Endothelial cell of umbilical vein (primary cell): ENCODE measurements around the gene IGF2R. TPM values are rescaled to one million over a fixed set of nuclear protein-coding genes. Genes with fewer than 3 reads are reported as not detected.

Experiments
- BruUV-seq: library from RNA; stranded (reverse); fragments of 400-500 nt; replicated peaks from 2 replicates; lab custom pipeline; 2021; lab: Mats Ljungman, UMichigan
- CTCF ChIA-PET: fragments of 300-600, 350-600 bp; sonication (Branson Sonifier 250); formaldehyde crosslinking; loops from one replicate; lab custom pipeline; 2021; ENCODE audit warnings: antibody characterized with exemption, inconsistent platforms; lab: Charles Lee
- POLR2A ChIA-PET: fragments of 300-600, 350-600 bp; sonication (Branson Sonifier 250); formaldehyde crosslinking; loops from one replicate; lab custom pipeline; 2021; ENCODE audit warnings: antibody characterized with exemption, inconsistent platforms; lab: Charles Lee
- DNase-seq: peaks from one replicate; pipeline ENCODE4 v3.0.0-alpha.2; 2011; ENCODE audit warnings: low read depth, low spot score
- FAIRE-seq: peaks from 2 replicates; lab custom pipeline; 2011; peaks lifted over from hg19 to GRCh38; lab: Jason Lieb, UNC
- H2AFZ ChIP-seq: 2 replicates; pipeline ENCODE4 v1.6.0; 2012; ENCODE audit warnings: low read depth, low read length, control low read depth, inconsistent platforms
- H3K27ac ChIP-seq: 2 replicates; pipeline ENCODE4 v1.5.1; 2011; ENCODE audit warnings: low read depth, mild to moderate bottlenecking, control low read depth, low read length, moderate library complexity; ENCODE audit not compliant: insufficient read depth
- H3K27me3 ChIP-seq, 2 experiments: 2 replicates each; pipeline versions ENCODE4 v1.6.0 to v1.6.1; 2011; ENCODE audit warnings: low read length in 2 of 2, mixed read lengths in 1 of 2; ENCODE audit not compliant: control insufficient read depth in 2 of 2, insufficient read depth in 2 of 2
- H3K36me3 ChIP-seq, 2 experiments: 2 replicates in 1 of 2; 3 replicates in 1 of 2; pipeline ENCODE4 v1.5.1; 2011; ENCODE audit warnings: low read length in 2 of 2, mild to moderate bottlenecking in 1 of 2, moderate library complexity in 1 of 2; ENCODE audit not compliant: control insufficient read depth in 2 of 2, insufficient read depth in 2 of 2; ENCODE audit errors: extremely low read depth in 1 of 2
- H3K4me1 ChIP-seq: 3 replicates; pipeline ENCODE4 v1.5.1; 2011; ENCODE audit warnings: mild to moderate bottlenecking, low read length; ENCODE audit not compliant: control insufficient read depth, insufficient read depth; ENCODE audit errors: extremely low read depth
- H3K4me2 ChIP-seq: 2 replicates; pipeline ENCODE4 v1.6.1; 2011; ENCODE audit warnings: low read length, control low read depth, mixed read lengths; ENCODE audit not compliant: insufficient read depth
- H3K4me3 ChIP-seq, 3 experiments: fragments of 200-600 bp in 1 of 3; sonication (generic), shearing (Covaris generic) in 1 of 3; replicated peaks in 1 of 3; 2 replicates each; pipeline ENCODE4 v1.5.1; 2011 to 2016; ENCODE audit warnings: control low read depth in 3 of 3, low read length in 3 of 3, mild to moderate bottlenecking in 2 of 3, inconsistent platforms in 1 of 3, low read depth in 1 of 3, moderate library complexity in 1 of 3; ENCODE audit not compliant: insufficient read depth in 1 of 3
- H3K79me2 ChIP-seq: 2 replicates; pipeline ENCODE4 v1.6.0; 2012; ENCODE audit warnings: low read length, inconsistent platforms; ENCODE audit not compliant: control insufficient read depth, insufficient read depth
- H3K9ac ChIP-seq: replicated peaks from 2 replicates; pipeline ENCODE3; 2011; ENCODE audit warnings: low read length, control low read depth; ENCODE audit not compliant: insufficient read depth; ENCODE audit errors: extremely low read depth
- H3K9me1 ChIP-seq: replicated peaks from 3 replicates; pipeline ENCODE4 v1.6.0; 2011; ENCODE audit warnings: mild to moderate bottlenecking, low read length; ENCODE audit not compliant: control insufficient read depth, insufficient read depth; ENCODE audit errors: extremely low read depth
- H3K9me3 ChIP-seq: replicated peaks from 2 replicates; pipeline ENCODE4 v1.5.1; 2012; ENCODE audit warnings: low read length, inconsistent platforms; ENCODE audit not compliant: control insufficient read depth, insufficient read depth
- H4K20me1 ChIP-seq: replicated peaks from 2 replicates; pipeline ENCODE3; 2011; ENCODE audit warnings: mild to moderate bottlenecking, low read length; ENCODE audit not compliant: control insufficient read depth, insufficient read depth; ENCODE audit errors: extremely low read depth
- EZH2 ChIP-seq: IDR thresholded peaks from 2 replicates; pipeline ENCODE4 v1.6.1; 2012; ENCODE audit warnings: borderline replicate concordance, low read depth, mild to moderate bottlenecking, moderate library complexity, low read length, inconsistent platforms; ENCODE audit not compliant: severe bottlenecking
- FOS ChIP-seq: IDR thresholded peaks from 2 replicates; pipeline ENCODE4 v1.6.1; 2011; ENCODE audit warnings: mild to moderate bottlenecking, low read length, moderate library complexity, borderline replicate concordance; ENCODE audit not compliant: insufficient read depth
- GATA2 ChIP-seq: IDR thresholded peaks from 2 replicates; pipeline ENCODE4 v1.7.0; 2011; ENCODE audit warnings: low read depth, mild to moderate bottlenecking, moderate library complexity, mixed read lengths, low read length; ENCODE audit not compliant: insufficient read length, insufficient read depth
- JUN ChIP-seq: IDR thresholded peaks from 2 replicates; pipeline ENCODE4 v1.6.1; 2011; ENCODE audit warnings: borderline replicate concordance, low read depth; ENCODE audit not compliant: insufficient read length, insufficient read depth
- MYC ChIP-seq: IDR thresholded peaks from one replicate; pipeline ENCODE4 v1.6.1; 2011; ENCODE audit warnings: mild to moderate bottlenecking, low read depth, low read length
- POLR2A ChIP-seq: IDR thresholded peaks from 2 replicates; pipeline ENCODE4 v1.6.1; 2012; ENCODE audit warnings: low read depth, mild to moderate bottlenecking, control low read depth, low read length
- POLR2AphosphoS5 ChIP-seq: IDR thresholded peaks from 2 replicates; pipeline ENCODE4 v1.6.1; 2012; ENCODE audit warnings: low read depth, mild to moderate bottlenecking, control low read depth, low read length, moderate library complexity; ENCODE audit not compliant: insufficient read depth
- dilution Hi-C: fragments of 300-500 bp; cut with MboI; formaldehyde crosslinking; loops from one replicate; pipeline ENCODE4 v1.15.0; 2019; ENCODE audit warnings: low sequenced_read_pairs; ENCODE audit not compliant: extremely low pct_ligation_motif_present
- intact Hi-C: fragments of 100-400 bp; cut with micrococcal nuclease; formaldehyde crosslinking; loops from one replicate; pipeline ENCODE4 v1.10.0; 2022
- polyA plus RNA-seq, 4 experiments: library from polyadenylated mRNA; depleted of rRNA in 3 of 4; stranded (reverse) in 3 of 4; unstranded in 1 of 4; fragments of >200 nt; gene quantifications; 2 replicates each; pipeline versions ENCODE4 v1.2.1 to v1.2.3, GENCODE V29; 2011 to 2012; ENCODE audit warnings: missing spikeins in 1 of 4
- total RNA-seq: library from RNA; stranded (reverse); gene quantifications from 2 replicates; pipeline ENCODE4 v1.2.3, GENCODE V29; 2021
- TF ChIP-seq, protein P1 (sequence below): IDR thresholded peaks from 2 replicates; pipeline ENCODE4 v1.6.1; 2011; ENCODE audit not compliant: insufficient read depth, insufficient read length
- TF ChIP-seq, protein P2 (sequence below), 2 donors: IDR thresholded peaks; 1 replicate in 1 of 2; 2 replicates in 1 of 2; pipeline ENCODE4 v1.5.1; 2011; ENCODE audit warnings: low read length in 2 of 2, mild to moderate bottlenecking in 2 of 2, moderate library complexity in 2 of 2, control low read depth in 1 of 2, inconsistent platforms in 1 of 2, low read depth in 1 of 2; ENCODE audit not compliant: insufficient read depth in 1 of 2; ENCODE audit errors: extremely low read depth in 1 of 2

The IGF2R gene
- total and polyA plus RNA-seq, 2 donors (not counting 3 experiments of a cell fraction or from before 2014, with no cell fraction given) = 16.3 to 60.2 TPM

DNA sequence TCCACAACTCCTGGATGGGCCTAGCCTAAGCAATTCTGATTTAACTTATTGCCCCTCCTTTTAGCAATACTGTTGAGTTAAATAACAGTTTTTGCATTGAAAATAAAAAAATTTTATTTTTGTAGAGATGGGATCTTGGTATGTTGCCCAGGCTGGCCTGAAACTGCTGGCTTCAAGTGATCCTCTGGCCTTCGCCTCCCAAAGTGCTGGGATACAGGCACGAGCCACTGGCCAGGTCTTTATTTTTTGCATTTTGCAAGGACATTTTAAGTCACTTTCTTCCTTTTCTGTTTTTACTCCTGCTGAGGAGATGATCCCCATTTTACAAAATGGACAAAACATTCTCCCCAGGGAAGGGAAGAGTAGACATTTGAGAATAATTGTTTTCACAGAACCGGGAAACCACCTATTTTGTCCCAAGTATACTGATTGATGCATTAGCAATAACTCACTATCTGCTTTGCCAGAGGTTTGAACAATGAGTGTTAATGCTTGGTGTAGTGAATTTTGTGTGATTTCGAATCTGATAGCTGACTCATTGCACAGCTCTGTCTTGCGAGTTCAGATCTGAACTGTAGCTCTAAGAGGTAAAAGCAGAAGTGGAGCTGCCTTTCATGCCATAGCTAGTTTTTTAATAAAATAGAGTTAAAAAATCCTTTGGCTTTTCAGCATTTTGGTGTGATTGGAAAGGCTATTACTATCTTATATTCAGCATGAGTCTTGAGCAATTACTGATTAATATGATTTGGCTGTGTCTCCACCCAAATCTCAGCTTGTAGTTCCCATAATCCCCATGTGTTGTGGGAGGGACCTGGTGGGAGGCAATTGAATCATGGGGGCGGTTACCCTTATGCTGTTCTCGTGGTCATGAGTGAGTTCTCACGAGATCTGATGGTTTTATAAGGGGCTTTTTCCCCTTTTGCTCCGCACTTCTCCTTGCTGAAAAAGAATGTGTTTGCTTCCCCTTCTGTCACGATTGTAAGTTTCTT is 20.9 kb downstream of the IGF2R start:
- FAIRE-seq (no peak), DNase-seq (no peak)
- Histone ChIP-seq H3K9ac (no peak overlapping the region), H3K4me2 (no peak overlapping the region), H3K36me3 (peaks cover 0 to 2% of the 10 kb centered on the region in 2 experiments), H2AFZ (no peak overlapping the region), H3K4me1 (no peaks in the 10 kb centered on the region), H4K20me1 (no peaks in the 10 kb centered on the region), H3K9me1 (no peaks in the 10 kb centered on the region), H3K9me3 (no peaks in the 10 kb centered on the region), H3K79me2 (no peaks in the 10 kb centered on the region), H3K27ac (no peak overlapping the region), H3K4me3 (no peak overlapping the region), H3K27me3 (peaks cover 0 to 7% of the 10 kb centered on the region in 2 experiments)
- TF ChIP-seq, protein P1, sequence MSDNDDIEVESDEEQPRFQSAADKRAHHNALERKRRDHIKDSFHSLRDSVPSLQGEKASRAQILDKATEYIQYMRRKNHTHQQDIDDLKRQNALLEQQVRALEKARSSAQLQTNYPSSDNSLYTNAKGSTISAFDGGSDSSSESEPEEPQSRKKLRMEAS = no peak
- TF ChIP-seq MYC = no peak
- no peak for TF ChIP-seq FOS
- TF ChIP-seq POLR2A = no peak
- TF ChIP-seq JUN = no peak
- TF ChIP-seq, protein P2, sequence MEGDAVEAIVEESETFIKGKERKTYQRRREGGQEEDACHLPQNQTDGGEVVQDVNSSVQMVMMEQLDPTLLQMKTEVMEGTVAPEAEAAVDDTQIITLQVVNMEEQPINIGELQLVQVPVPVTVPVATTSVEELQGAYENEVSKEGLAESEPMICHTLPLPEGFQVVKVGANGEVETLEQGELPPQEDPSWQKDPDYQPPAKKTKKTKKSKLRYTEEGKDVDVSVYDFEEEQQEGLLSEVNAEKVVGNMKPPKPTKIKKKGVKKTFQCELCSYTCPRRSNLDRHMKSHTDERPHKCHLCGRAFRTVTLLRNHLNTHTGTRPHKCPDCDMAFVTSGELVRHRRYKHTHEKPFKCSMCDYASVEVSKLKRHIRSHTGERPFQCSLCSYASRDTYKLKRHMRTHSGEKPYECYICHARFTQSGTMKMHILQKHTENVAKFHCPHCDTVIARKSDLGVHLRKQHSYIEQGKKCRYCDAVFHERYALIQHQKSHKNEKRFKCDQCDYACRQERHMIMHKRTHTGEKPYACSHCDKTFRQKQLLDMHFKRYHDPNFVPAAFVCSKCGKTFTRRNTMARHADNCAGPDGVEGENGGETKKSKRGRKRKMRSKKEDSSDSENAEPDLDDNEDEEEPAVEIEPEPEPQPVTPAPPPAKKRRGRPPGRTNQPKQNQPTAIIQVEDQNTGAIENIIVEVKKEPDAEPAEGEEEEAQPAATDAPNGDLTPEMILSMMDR (IDR thresholded peaks at IDR 0.05; ENCODE audit: extremely low read depth in 1 of 2, insufficient read depth in 1 of 2, low read depth in 1 of 2, low read length in 2 of 2) = no peak
- no peak for TF ChIP-seq GATA2
- no peak for TF ChIP-seq POLR2AphosphoS5
- no peak for TF ChIP-seq EZH2
- ChIA-PET POLR2A (no interaction called here), CTCF (interaction anchor here (1.0 to 1.2 kb wide), 2 partner anchors 10 to 11 kb away, joined by 3 read pairs; no protein-coding TSS in a partner anchor)
- no TSS peak for BruUV-seq
- intact Hi-C loops = no loop called here
- dilution Hi-C loops = no loop called here
